ENCODE results near the gene LDLRAD2. TPM values are rescaled to one million over a fixed set of nuclear protein-coding genes. Genes with fewer than 3 reads are reported as not detected.

LDLRAD2 gene
- total and polyA plus RNA-seq, 10 of the 15 experiments (the other 5 are each of a cell fraction or from before 2014, with no cell fraction given): 0.04 to 0.23 (median 0.11) TPM; not detected in 7

DNA sequence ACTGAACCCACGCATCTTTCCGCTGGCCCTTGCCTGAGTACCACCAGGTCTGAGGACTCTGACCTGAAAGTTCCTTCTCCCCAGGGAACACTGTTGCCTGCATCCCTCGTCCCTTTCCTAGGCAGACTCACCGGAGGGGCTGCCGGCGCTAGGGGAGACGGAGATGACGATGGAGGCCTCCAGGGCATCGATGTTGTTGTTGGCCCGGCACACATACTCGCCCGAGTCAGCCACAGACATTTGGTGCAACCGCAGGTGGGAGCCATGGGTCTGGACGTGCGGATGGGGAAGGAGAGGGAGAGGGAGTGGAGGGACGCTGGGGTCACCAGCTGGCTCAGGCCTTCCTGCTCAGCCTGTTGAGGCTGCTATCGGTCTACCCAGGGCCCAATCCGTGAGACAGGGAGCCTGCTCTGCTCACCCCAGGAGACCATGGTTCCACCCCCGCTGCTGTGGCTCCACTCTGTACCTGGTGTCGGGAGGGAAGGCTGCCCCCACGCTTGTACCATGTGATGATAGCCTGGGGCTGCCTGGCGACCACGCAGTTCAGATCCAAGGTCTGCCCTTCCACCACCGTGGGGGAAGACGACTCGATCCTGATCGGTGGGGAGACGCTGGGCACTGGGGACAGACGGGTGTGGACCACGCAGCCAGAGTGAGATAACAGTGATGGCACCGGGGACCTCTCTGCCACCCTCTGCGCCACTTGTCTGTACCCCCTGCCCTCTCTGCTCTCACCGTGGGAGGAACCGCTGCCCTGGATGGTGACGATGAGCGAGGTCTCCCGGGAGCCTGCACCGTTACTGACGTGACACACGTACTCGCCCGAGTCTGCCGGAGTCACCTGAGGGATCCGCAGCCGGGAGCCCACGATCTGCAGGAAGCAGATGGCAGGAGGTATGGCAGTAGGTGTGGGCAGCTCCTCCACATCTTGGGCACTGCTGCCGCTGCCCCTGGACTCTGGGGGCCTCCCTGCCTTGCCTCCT lies 35.4 kb downstream of the LDLRAD2 start (continued):
- TF ChIP-seq, protein P1, sequence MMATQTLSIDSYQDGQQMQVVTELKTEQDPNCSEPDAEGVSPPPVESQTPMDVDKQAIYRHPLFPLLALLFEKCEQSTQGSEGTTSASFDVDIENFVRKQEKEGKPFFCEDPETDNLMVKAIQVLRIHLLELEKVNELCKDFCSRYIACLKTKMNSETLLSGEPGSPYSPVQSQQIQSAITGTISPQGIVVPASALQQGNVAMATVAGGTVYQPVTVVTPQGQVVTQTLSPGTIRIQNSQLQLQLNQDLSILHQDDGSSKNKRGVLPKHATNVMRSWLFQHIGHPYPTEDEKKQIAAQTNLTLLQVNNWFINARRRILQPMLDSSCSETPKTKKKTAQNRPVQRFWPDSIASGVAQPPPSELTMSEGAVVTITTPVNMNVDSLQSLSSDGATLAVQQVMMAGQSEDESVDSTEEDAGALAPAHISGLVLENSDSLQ (IDR thresholded peaks at IDR 0.05): no peak

DNA sequence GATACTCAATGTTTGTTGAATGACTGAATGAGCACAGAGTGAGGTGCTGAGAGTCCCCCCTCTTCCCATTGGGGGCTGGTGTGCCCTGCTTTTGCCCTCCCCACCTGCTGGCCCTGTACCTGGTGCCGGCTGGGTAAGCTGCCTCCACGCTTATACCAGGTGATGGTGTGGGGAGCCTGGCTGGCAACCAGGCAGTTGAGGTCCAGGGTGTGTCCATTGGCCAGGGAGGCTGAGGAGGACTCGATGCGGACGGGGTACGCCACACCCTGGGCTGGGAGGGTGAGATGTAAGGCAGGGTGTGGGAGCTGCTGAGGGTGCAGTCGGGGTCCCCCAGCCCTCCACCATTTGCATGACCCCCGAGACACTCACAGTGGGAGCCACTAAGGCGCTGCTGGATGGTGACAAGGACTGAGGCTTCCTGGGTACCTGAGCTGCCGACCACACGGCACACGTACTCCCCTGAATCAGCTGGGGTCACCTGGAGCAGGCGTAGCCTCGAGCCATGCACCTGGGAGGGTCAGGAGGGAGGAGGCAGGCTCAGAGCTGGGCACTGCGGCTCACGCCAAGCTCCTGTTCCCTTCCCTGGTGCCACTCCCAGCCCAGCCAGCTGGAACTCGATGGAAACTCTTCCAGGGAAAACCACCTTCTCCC lies 36.6 kb downstream of the LDLRAD2 start:
- H3K27me3 ChIP-seq (replicated peaks in 1 of 2; ENCODE audit: control insufficient read depth in 2 of 2, insufficient read depth in 2 of 2, low read length in 1 of 2): no peaks in the 10 kb centered on the region
- no peaks in the 10 kb centered on the region for H3K36me3 ChIP-seq (ENCODE audit: control insufficient read depth in 2 of 2, insufficient read depth in 2 of 2, low read length in 1 of 2)
- no peak overlapping the region for H2AFZ ChIP-seq (ENCODE audit: control insufficient read depth, low read depth, low read length)
- H3K4me3 ChIP-seq: no peak overlapping the region
- no peak overlapping the region for H3K27ac ChIP-seq (ENCODE audit: control insufficient read depth, insufficient read depth)
- H3K4me1 ChIP-seq (ENCODE audit: control insufficient read depth, insufficient read depth, low read length): peaks cover 11% of the 10 kb centered on the region
- ATAC-seq (no peak), FAIRE-seq (no peak), DNase-seq (ENCODE audit: low read depth, low spot score) (no peak)
- in situ Hi-C loops (cut with MboI) (no loop called here), intact Hi-C loops (cut with micrococcal nuclease; ENCODE audit: unreplicated experiment) (no loop called here)
- H3K9me3 ChIP-seq (replicated peaks; ENCODE audit: control insufficient read depth, insufficient read depth, low read length): no peaks in the 10 kb centered on the region
- no TSS peak for BruUV-seq (replicated peaks)
- TF ChIP-seq SMARCA5 (IDR thresholded peaks at IDR 0.05) (no peak), SREBF1 (IDR thresholded peaks at IDR 0.05; ENCODE audit: low read length) (no peak), RBBP5 (conservative IDR thresholded peaks at IDR 0.05) (no peak), JUND (IDR thresholded peaks at IDR 0.05; ENCODE audit: low read depth, low read length) (no peak), POLR2AphosphoS2 (IDR thresholded peaks at IDR 0.05; ENCODE audit: low read depth, low read length) (no peak), SP1 (IDR thresholded peaks at IDR 0.05; ENCODE audit: low read depth, low read length) (no peak), NRF1 (conservative IDR thresholded peaks at IDR 0.05; ENCODE audit: low read depth, low read length) (no peak), RB1 (IDR thresholded peaks at IDR 0.05; ENCODE audit: borderline replicate concordance) (no peak), PAX5 (IDR thresholded peaks at IDR 0.05; ENCODE audit: borderline replicate concordance, low read depth, low read length) (no peak)
- TF ChIP-seq, protein P2, sequence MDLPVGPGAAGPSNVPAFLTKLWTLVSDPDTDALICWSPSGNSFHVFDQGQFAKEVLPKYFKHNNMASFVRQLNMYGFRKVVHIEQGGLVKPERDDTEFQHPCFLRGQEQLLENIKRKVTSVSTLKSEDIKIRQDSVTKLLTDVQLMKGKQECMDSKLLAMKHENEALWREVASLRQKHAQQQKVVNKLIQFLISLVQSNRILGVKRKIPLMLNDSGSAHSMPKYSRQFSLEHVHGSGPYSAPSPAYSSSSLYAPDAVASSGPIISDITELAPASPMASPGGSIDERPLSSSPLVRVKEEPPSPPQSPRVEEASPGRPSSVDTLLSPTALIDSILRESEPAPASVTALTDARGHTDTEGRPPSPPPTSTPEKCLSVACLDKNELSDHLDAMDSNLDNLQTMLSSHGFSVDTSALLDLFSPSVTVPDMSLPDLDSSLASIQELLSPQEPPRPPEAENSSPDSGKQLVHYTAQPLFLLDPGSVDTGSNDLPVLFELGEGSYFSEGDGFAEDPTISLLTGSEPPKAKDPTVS (IDR thresholded peaks at IDR 0.05; ENCODE audit: low read depth, low read length): no peak
- TF ChIP-seq, protein P3, sequence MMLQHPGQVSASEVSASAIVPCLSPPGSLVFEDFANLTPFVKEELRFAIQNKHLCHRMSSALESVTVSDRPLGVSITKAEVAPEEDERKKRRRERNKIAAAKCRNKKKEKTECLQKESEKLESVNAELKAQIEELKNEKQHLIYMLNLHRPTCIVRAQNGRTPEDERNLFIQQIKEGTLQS (IDR thresholded peaks at IDR 0.05; ENCODE audit: borderline replicate concordance, extremely low read depth, low read depth, low read length): no peak
- TF ChIP-seq, protein P4, sequence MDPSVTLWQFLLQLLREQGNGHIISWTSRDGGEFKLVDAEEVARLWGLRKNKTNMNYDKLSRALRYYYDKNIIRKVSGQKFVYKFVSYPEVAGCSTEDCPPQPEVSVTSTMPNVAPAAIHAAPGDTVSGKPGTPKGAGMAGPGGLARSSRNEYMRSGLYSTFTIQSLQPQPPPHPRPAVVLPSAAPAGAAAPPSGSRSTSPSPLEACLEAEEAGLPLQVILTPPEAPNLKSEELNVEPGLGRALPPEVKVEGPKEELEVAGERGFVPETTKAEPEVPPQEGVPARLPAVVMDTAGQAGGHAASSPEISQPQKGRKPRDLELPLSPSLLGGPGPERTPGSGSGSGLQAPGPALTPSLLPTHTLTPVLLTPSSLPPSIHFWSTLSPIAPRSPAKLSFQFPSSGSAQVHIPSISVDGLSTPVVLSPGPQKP (IDR thresholded peaks at IDR 0.05; ENCODE audit: low read depth, low read length): no peak
- H3K4me2 ChIP-seq (ENCODE audit: control insufficient read depth, insufficient read depth): no peak overlapping the region
- no peaks in the 10 kb centered on the region for H4K20me1 ChIP-seq (ENCODE audit: control insufficient read depth, insufficient read depth)
- H3K79me2 ChIP-seq (ENCODE audit: control insufficient read depth, insufficient read depth, low read length): no peaks in the 10 kb centered on the region
- ChIA-PET RAD21 (ENCODE audit: unreplicated experiment) (no interaction called here), CTCF (no interaction called here), SMC1A (ENCODE audit: uncharacterized antibody, unreplicated experiment) (no interaction called here), POLR2A (no interaction called here)
- 48% methylated on average over 17 of the region's 17 CpGs for WGBS (ENCODE audit: insufficient coverage, insufficient replicate concordance, low lambda C conversion rate, missing lambda C conversion rate)
- H3K9ac ChIP-seq (ENCODE audit: control insufficient read depth, insufficient read depth, low read length): no peak overlapping the region

Data from GM12878 (cell line).